Spleen (tissue), 7 donors: ENCODE results near the gene OSMR.

Source experiments
- CTCF ChIP-seq, 11 experiments: fragments of 200-600 bp in 7 of 11; fragments of 450-650 bp in 4 of 11; sonication (generic) in 4 of 11; IDR thresholded peaks in 8 of 11; conservative IDR thresholded peaks in 3 of 11; 1 replicate in 7 of 11; 2 replicates in 4 of 11; pipeline versions ENCODE4 v1.4.0 to v1.8.0; 2016 to 2021; ENCODE audit warnings: antibody characterized with exemption in 11 of 11, inconsistent platforms in 4 of 11, mild to moderate bottlenecking in 1 of 11
- POLR2A ChIP-seq, 3 donors: fragments of 450-650 bp; IDR thresholded peaks; one replicate each; pipeline ENCODE4 v1.5.1; 2017; ENCODE audit warnings: antibody characterized with exemption in 3 of 3, mild to moderate bottlenecking in 1 of 3
- POLR2AphosphoS5 ChIP-seq, 3 donors: sonication (generic); formaldehyde crosslinking; IDR thresholded peaks; one replicate each; pipeline ENCODE4 v1.5.1; 2017; ENCODE audit warnings: antibody characterized with exemption in 3 of 3
- donor health status: DM: no; HTN: no; CAD: no; lungs with moderate emphysema.
- donor health status: DM: no; HTN: no; CAD: no.
- donor health status: DM: no; HTN: no; CAD: no.

DNA sequence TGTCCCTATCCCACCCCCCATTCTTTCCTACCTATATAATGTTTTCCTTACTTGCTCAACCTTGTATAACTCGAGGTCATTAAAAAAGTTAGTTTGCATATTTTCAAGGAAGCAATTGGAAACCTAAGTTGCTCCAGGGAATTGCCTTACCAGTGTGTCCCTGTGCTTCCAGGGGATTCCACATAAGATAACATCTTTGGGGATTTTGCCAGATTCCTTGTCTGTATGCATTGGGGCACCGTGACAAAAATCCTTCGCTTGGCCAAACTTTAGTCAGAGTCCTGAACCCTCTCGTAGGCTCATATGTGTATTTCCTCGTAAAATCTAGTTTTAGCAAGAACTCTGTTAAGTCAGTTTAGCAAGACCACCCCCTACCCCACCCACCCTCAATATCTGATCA lies 14.7 kb upstream of the OSMR start:
- no peak for TF ChIP-seq POLR2AphosphoS5 (IDR thresholded peaks at IDR 0.05)
- TF ChIP-seq POLR2A (IDR thresholded peaks at IDR 0.05) = no peak
- no peak for TF ChIP-seq CTCF (IDR thresholded peaks at IDR 0.05 in 8 of 11, conservative IDR thresholded peaks at IDR 0.05 in 3 of 11)
